GM18508 (cell line): ENCODE measurements around the gene MON2.
A peak's percentile ranks its signal among the peaks of the same experiment; 100 is the strongest.

Source experiments
- ATAC-seq: cut with Tn5 transposase; IDR thresholded peaks from one replicate; pipeline ENCODE4 v1.9.1; 2021; ENCODE audit warnings: moderate number of reproducible peaks; ENCODE audit not compliant: insufficient read depth, unreplicated experiment

MON2 gene

GRCh38 chr12:62604871-62605270, 138.2 kb downstream of the MON2 start:
- ATAC-seq: no peak

DNA sequence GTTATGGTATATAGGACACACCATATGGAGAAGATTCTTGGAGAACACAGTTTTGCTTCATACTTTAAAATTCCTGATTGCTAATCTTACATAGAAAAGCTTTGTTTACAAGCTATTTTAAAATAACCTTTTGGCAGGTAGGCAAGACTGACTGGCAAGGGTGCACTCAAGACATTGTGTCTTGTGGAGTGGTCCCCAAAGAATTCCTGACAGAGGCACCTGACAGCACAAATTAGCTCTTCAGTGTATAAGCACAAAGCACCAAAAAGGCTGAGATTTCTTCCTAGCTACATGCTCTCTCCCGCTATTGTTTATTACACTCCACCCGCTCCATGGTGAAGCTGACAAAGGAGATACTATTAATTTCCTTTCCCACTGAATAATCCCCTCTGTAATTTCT, 139.4 kb downstream of the MON2 start:
- ATAC-seq: no peak

DNA sequence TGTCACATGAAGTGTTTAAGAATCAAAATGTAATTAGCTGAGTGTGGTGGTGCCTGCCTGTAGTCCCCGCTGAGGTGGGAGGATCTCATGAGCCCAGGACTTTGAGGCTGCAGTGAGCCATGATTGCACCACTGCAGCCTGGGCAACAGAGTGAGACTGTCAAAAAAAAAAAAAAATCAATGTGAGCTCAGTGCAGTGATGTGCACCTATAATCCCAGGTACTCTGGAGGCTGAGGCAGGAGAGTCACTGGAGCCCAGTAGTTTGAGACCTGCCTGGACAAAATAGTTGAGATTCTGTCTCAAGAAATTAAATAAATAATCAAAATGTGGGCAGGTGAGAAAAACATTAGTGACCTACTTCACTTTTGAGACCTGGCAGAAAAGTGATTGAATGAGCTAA, 140.0 kb downstream of the MON2 start:
- no peak for ATAC-seq

DNA sequence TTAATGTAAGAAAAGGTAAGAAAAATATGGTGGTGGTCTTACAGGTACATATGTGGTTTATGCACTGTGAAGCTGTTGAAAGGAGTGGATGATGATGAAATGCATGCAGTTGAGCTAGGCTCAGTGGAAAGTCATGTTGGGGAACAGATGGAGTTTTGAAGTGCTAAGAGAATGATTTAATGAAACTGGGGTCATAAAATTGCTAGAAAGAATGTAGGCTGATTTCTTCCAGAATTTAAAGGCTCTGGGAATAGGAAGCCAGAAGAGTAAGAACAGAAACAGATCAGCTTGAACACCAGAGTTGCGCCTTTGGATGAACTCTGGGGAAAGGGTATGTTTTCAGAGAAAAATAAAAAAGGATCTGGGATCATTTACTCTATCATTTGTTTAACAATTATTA, 146.5 kb downstream of the MON2 start:
- ATAC-seq: no peak

DNA sequence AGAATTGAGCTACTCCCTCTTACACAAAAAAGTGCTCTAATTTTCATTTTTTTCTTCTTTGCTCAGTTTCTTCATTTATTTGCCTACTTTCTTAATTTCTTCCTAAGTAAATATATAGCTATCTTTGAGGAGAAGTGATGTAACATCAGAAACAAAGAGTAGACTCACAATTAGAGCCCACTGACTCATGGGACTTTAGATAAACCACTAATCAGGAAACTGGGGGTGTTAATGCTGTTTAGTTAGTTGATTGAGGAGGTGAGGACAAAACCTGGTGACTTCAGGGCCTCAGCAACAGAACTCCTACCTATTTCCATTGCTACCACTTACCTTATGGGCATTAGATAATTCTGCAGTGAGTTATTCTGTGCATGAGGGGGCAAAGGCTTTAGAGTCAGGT, 151.7 kb downstream of the MON2 start:
- no peak for ATAC-seq

GRCh38 chr12:62618930-62619329, 152.3 kb downstream of the MON2 start:
- ATAC-seq: no peak

DNA sequence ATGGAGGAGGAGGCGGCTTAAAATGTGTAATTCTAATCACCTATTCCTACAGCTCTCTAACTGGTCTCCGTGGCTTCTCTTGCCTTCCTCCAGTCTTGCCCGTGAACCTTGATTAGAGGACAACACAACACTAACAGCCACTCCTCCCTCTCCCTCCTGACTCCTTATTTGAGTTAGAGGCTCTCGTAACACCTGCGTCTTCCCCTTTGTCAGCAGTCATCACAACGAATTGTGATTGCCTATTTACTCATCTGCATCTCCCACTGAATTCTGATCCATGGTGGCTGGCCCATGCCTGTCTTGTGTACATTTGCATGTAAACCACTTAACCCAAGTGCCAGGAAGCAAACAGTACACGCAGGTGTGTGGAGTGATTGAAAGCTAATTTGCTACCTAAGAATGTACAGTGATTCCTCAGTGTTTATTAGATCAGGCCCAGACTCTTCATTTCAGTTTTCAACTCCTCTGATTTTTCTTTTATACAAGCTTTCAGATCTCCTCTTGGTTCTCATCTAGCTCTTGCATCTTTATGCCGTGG, 154.5 kb downstream of the MON2 start:
- ATAC-seq: no peak

- ATAC-seq: no peak
These were observed 155.6 kb downstream of the MON2 start for GRCh38 chr12:62622177-62622576.

DNA sequence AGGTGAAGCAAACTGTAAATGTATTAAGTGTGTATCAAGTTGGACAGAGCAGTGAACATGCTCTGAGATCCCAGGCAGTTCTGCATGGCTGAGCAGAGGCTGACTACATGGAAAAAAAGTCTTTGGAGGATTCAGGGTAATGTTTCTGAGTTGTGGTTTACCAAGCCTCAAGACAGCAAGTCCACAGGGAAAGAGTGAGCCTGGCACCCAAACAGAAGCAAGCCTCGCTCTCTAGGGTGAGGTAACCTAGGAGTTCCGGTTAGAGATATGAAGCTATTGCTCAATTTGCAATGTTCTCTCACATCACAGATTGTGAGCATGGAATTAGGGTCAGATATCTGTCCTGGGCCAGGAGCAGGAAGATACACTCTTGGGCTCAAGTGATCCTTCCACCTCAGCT, 158.6 kb downstream of the MON2 start:
- no peak for ATAC-seq

GRCh38 chr12:62627181-62627580, 160.6 kb downstream of the MON2 start:
- no peak for ATAC-seq

DNA sequence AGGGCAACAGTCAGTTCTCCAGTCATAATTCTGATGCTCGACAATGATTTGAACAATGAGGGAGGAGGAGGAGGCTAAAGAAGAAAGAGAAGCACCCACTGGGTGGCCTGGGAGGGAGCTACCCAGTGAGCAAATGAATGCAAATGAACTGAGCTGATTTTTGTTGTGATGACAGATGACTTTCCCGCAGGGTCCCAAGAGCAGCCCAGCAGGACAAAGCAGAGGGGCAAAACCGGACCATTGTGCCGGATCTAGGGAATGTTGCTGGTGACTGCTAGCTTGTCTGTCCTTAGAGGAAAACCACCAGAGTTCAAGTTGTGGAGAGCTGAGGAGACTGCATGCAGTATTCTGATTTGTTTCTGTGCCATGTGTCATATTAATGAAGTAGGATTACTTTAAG, 162.8 kb downstream of the MON2 start:
- no peak for ATAC-seq

DNA sequence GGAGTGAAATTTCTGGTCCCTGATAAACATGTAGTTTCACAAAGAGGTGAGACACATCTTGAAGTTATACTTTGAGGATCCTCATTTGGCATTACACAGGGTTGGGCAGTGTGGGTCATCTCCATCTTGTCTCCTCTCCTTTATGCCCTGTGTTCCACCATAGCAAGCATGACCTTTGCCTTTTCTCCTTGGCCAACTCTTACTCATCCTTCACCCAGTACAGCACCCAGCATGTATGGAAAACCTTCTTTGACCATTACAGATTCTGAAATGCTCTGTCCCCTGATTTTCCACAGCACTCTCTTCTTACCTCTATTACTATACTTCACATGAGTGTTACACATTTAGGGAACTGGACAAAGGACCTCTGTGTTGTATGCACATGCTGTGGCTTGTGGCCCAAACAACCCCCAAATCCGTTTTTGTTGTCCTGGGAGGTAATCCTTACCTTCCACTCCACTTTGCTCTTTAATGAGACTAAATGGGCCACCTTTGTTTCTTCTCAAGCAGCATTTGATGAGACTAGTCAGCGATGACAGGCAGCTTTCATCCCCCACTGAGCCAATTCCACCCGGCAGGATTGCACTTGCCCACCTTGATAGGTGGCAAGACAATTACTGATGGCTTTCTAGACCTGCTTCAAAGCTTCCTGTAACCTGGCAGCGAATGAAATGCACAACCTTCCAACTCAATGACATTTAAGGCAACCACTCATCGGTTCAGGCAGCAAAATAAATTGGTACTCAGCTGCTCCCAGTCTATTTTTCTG, 163.5 kb downstream of the MON2 start:
- ATAC-seq: no peak

GRCh38 chr12:62631471-62632410, 165.1 kb downstream of the MON2 start:
- no peak for ATAC-seq

DNA sequence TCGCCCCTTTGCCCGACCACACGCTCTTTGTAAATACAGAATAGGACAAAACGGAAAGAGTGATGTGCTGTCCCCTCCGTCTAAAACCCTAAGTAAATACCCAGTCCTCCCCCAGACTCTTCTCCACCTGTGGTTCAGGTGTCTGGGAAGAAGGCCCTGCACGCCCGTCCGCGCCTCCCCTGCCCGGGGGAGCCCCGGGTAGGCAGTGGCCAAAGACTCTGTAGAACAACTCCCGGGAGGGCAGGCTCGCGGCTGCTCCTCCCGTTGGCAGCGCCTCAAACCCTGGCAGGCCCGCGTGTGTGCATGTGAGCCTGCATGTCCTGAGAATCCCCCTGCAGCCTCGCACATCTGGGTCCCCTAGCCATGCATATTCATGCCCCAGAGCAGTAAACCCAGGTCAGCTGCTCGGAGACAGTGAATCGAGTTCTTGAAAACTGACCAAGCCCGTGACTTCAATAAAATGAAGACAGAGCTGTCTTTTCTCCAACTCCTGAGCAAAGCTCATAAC, 165.8 kb downstream of the MON2 start:
- ATAC-seq: no peak

- no peak for ATAC-seq
These were observed 169.0 kb downstream of the MON2 start for GRCh38 chr12:62635649-62636048.

- ATAC-seq: no peak
These were observed 171.1 kb downstream of the MON2 start for GRCh38 chr12:62637679-62638078.

GRCh38 chr12:62640910-62641448, 174.4 kb downstream of the MON2 start:
- ATAC-seq: peak; percentile 84

DNA sequence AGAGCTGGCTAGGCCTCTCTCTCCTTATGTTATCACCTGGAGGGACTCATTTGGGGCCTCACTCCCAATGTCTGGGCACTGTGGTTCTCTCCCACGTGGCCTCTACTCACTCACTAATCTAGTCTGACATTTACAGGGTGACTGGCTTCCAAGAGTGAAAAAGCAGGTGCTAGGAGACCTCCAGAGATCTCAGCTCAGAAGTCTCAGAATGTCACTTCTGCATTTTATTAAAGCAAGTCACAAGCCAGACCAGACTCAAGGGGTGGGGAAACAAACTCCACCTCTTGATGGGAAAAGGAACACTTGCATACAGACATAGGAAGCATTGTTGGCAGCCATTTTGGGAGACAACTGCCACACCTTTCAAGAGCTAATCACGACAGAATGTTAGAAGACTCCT, 175.9 kb downstream of the MON2 start:
- ATAC-seq: no peak

DNA sequence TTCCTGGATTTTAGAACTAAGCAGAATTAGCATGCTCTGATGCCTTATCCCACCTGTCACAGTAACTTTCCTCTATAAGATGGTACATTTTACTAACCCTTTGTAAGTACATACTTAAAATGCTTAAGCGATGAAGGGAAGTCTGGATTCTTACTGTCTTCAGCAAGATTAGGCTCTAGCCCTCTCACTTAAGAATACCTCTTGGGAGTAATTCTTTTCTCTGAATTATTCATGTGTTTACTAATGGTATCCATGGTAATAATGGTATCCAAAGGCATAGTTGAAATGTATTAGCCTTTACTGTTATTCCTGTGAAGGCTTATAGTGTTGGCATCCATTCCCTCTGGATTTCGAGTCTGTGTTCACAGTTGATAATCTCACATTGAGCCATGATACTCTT, 176.9 kb downstream of the MON2 start:
- ATAC-seq: no peak

GRCh38 chr12:62646566-62646965, 179.9 kb downstream of the MON2 start:
- ATAC-seq: no peak

- no peak for ATAC-seq
These were observed 181.0 kb downstream of the MON2 start for GRCh38 chr12:62647586-62647985.
